PFSK-1 (cell line): ENCODE measurements around the gene POLR3A.

Experiments used
- POLR2AphosphoS5 ChIP-seq: IDR thresholded peaks from 2 replicates; pipeline ENCODE4 v1.6.1; 2012; ENCODE audit warnings: low read depth, mild to moderate bottlenecking, control low read depth, low read length, moderate library complexity
- REST ChIP-seq, 2 experiments: IDR thresholded peaks; 2 replicates each; pipeline versions ENCODE4 v1.6.1 to v1.8.0; 2011 to 2012; ENCODE audit warnings: low read depth in 2 of 2, low read length in 2 of 2, control low read depth in 1 of 2, inconsistent platforms in 1 of 2, mild to moderate bottlenecking in 1 of 2, moderate library complexity in 1 of 2; ENCODE audit not compliant: insufficient read depth in 1 of 2
- TAF1 ChIP-seq: IDR thresholded peaks from 2 replicates; pipeline ENCODE4 v1.6.1; 2012; ENCODE audit warnings: low read length, control low read depth, borderline replicate concordance; ENCODE audit not compliant: insufficient read depth

GRCh38 chr10:78053211-78053868, 24.0 kb upstream of the POLR3A start:
- TF ChIP-seq POLR2AphosphoS5 (no peak), TAF1 (no peak), REST (IDR thresholded peaks at IDR 0.05; ENCODE audit: insufficient read depth in 1 of 2, low read depth in 2 of 2, low read length in 2 of 2) (no peak)
